Mesenchymal stem cell (in vitro differentiated cells and primary cell): ENCODE data around the gene SMOC2.
A peak's percentile ranks its signal among the peaks of the same experiment; 100 is the strongest.

Experiments used
- DNase-seq: peaks from one replicate; pipeline ENCODE4 v3.0.0-alpha.2; 2013
- H2AFZ ChIP-seq: one replicate; pipeline ENCODE4 v1.6.1; 2013; ENCODE audit warnings: low read depth, mild to moderate bottlenecking, control low read depth, inconsistent platforms, low read length, moderate library complexity
- H2AK5ac ChIP-seq: 2 replicates; pipeline ENCODE4 v1.6.1; 2013; ENCODE audit warnings: low read length, moderate library complexity, mild to moderate bottlenecking, inconsistent platforms; ENCODE audit not compliant: severe bottlenecking
- H2BK120ac ChIP-seq: one replicate; pipeline ENCODE4 v1.6.1; 2013; ENCODE audit warnings: low read depth, mild to moderate bottlenecking, inconsistent platforms, low read length, moderate library complexity
- H2BK12ac ChIP-seq, 2 experiments: one replicate each; pipeline ENCODE4 v1.6.1; 2013; ENCODE audit warnings: inconsistent platforms in 2 of 2, low read length in 2 of 2, mild to moderate bottlenecking in 2 of 2, moderate library complexity in 2 of 2, control low read depth in 1 of 2
- H2BK15ac ChIP-seq: one replicate; pipeline ENCODE4 v1.6.1; 2013; ENCODE audit warnings: mild to moderate bottlenecking, low read depth, inconsistent platforms; ENCODE audit not compliant: poor library complexity, severe bottlenecking
- H2BK5ac ChIP-seq: 2 replicates; pipeline ENCODE4 v1.6.1; 2013; ENCODE audit warnings: low read depth, mild to moderate bottlenecking, low read length, control low read depth, inconsistent platforms; ENCODE audit not compliant: poor library complexity, severe bottlenecking
- H3K14ac ChIP-seq, 2 experiments: one replicate each; pipeline ENCODE4 v1.6.1; 2013; ENCODE audit warnings: inconsistent platforms in 2 of 2, low read length in 2 of 2, control low read depth in 1 of 2, mild to moderate bottlenecking in 1 of 2, moderate library complexity in 1 of 2
- H3K18ac ChIP-seq, 2 experiments: one replicate each; pipeline ENCODE4 v1.6.1; 2013; ENCODE audit warnings: inconsistent platforms in 2 of 2, low read length in 2 of 2, control low read depth in 1 of 2, low read depth in 1 of 2, mild to moderate bottlenecking in 1 of 2
- H3K23ac ChIP-seq, 2 experiments: one replicate each; pipeline ENCODE4 v1.6.1; 2013; ENCODE audit warnings: inconsistent platforms in 2 of 2, low read length in 2 of 2, mild to moderate bottlenecking in 2 of 2, moderate library complexity in 2 of 2, control low read depth in 1 of 2
- H3K27ac ChIP-seq: 2 replicates; pipeline ENCODE4 v1.5.1; 2013; ENCODE audit warnings: mild to moderate bottlenecking, moderate library complexity, low read length, control low read depth, inconsistent platforms; ENCODE audit not compliant: poor library complexity, severe bottlenecking
- H3K27me3 ChIP-seq, 2 experiments: 2 replicates each; pipeline versions ENCODE4 v1.6.1 to v1.7.0; 2013; ENCODE audit warnings: low read length in 2 of 2, mild to moderate bottlenecking in 2 of 2, moderate library complexity in 2 of 2, control low read depth in 1 of 2, inconsistent platforms in 1 of 2; ENCODE audit not compliant: control insufficient read depth in 1 of 2, insufficient read depth in 1 of 2
- H3K36me3 ChIP-seq, 2 experiments: 2 replicates each; pipeline versions ENCODE4 v1.6.1 to v1.7.0; 2013; ENCODE audit warnings: low read length in 2 of 2, control low read depth in 1 of 2, inconsistent platforms in 1 of 2, low read depth in 1 of 2, mild to moderate bottlenecking in 1 of 2; ENCODE audit not compliant: insufficient read depth in 2 of 2, control insufficient read depth in 1 of 2
- H3K4ac ChIP-seq, 2 experiments: one replicate each; pipeline ENCODE4 v1.6.1; 2013; ENCODE audit warnings: inconsistent platforms in 2 of 2, low read length in 2 of 2, mild to moderate bottlenecking in 2 of 2, moderate library complexity in 2 of 2, control low read depth in 1 of 2, low read depth in 1 of 2
- H3K4me1 ChIP-seq: 2 replicates; pipeline ENCODE4 v1.6.1; 2013; ENCODE audit warnings: low read depth, low read length, control low read depth; ENCODE audit not compliant: control insufficient read depth, insufficient read depth
- H3K4me2 ChIP-seq: 2 replicates; pipeline ENCODE4 v1.6.1; 2013; ENCODE audit warnings: low read length, mild to moderate bottlenecking, inconsistent platforms; ENCODE audit not compliant: poor library complexity, severe bottlenecking
- H3K4me3 ChIP-seq, 2 experiments: 2 replicates each; pipeline versions ENCODE4 v1.5.1 to v1.7.0; 2013; ENCODE audit warnings: low read length in 2 of 2, mild to moderate bottlenecking in 2 of 2, control low read depth in 1 of 2, low read depth in 1 of 2; ENCODE audit not compliant: insufficient read depth in 1 of 2
- H3K79me1 ChIP-seq: replicated peaks from 2 replicates; pipeline ENCODE4 v1.6.1; 2013; ENCODE audit warnings: mild to moderate bottlenecking, control low read depth, low read length, inconsistent platforms; ENCODE audit not compliant: poor library complexity, severe bottlenecking
- H3K9ac ChIP-seq: 2 replicates; pipeline ENCODE4 v1.7.0; 2013; ENCODE audit warnings: mild to moderate bottlenecking, low read length, moderate library complexity
- H3K9me3 ChIP-seq: 2 replicates; pipeline ENCODE4 v1.7.0; 2013; ENCODE audit warnings: mild to moderate bottlenecking, low read length; ENCODE audit not compliant: control insufficient read depth
- H4K8ac ChIP-seq: one replicate; pipeline ENCODE4 v1.6.1; 2013; ENCODE audit warnings: inconsistent platforms, mild to moderate bottlenecking, low read length, moderate library complexity
- H4K91ac ChIP-seq: one replicate; pipeline ENCODE4 v1.6.1; 2013; ENCODE audit warnings: mild to moderate bottlenecking, low read length, inconsistent platforms
- WGBS: methylation state at CpG from one replicate; pipeline ENCODE4 v1.1.7; 2013; ENCODE audit warnings: mixed read lengths; 5-methylcytosine and 5-hydroxymethylcytosine counted together

SMOC2 gene

GRCh38 chr6:168615837-168616236 lies 174.9 kb downstream of the SMOC2 start:
- no peak overlapping the region for H2AFZ ChIP-seq
- no peak overlapping the region for H3K4me3 ChIP-seq
- H2BK5ac ChIP-seq, result no peak overlapping the region
- H3K4ac ChIP-seq, result no peak overlapping the region
- no peak overlapping the region for H2BK12ac ChIP-seq
- peaks cover 2% of the 10 kb centered on the region for H3K4me1 ChIP-seq
- H2BK120ac ChIP-seq, result no peak overlapping the region
- DNase-seq, result no peak
- H3K27ac ChIP-seq, result no peak overlapping the region
- H4K91ac ChIP-seq, result no peak overlapping the region
- no peak overlapping the region for H3K18ac ChIP-seq
- no peak overlapping the region for H2BK15ac ChIP-seq
- no peak overlapping the region for H3K14ac ChIP-seq
- no peaks in the 10 kb centered on the region for H3K79me1 ChIP-seq
- no peak overlapping the region for H4K8ac ChIP-seq
- peaks cover 0 to 3% of the 10 kb centered on the region in 2 experiments for H3K36me3 ChIP-seq
- 79% methylated on average over 6 of the region's 6 CpGs for WGBS
- H3K4me2 ChIP-seq, result no peak overlapping the region
- no peak overlapping the region for H3K9ac ChIP-seq
- H3K27me3 ChIP-seq, result no peaks in the 10 kb centered on the region
- H2AK5ac ChIP-seq, result no peak overlapping the region
- H3K23ac ChIP-seq, result no peak overlapping the region
- H3K9me3 ChIP-seq, result no peaks in the 10 kb centered on the region

GRCh38 chr6:168616816-168617765 lies 176.1 kb downstream of the SMOC2 start:
- H4K8ac ChIP-seq, result no peak overlapping the region
- H3K79me1 ChIP-seq, result no peaks in the 10 kb centered on the region
- H2AK5ac ChIP-seq, result no peak overlapping the region
- H2BK120ac ChIP-seq, result no peak overlapping the region
- WGBS, result 78% methylated on average over 20 of the region's 21 CpGs
- H3K9me3 ChIP-seq, result no peaks in the 10 kb centered on the region
- no peak overlapping the region for H2BK12ac ChIP-seq
- H3K36me3 ChIP-seq, result peaks cover 0 to 3% of the 10 kb centered on the region in 2 experiments
- no peak overlapping the region for H2BK15ac ChIP-seq
- peaks cover 2% of the 10 kb centered on the region for H3K4me1 ChIP-seq
- H3K4me2 ChIP-seq, result no peak overlapping the region
- no peak overlapping the region for H3K9ac ChIP-seq
- no peak overlapping the region for H3K23ac ChIP-seq
- H4K91ac ChIP-seq, result no peak overlapping the region
- H3K18ac ChIP-seq, result no peak overlapping the region
- no peaks in the 10 kb centered on the region for H3K27me3 ChIP-seq
- H3K27ac ChIP-seq, result no peak overlapping the region
- no peak overlapping the region for H2BK5ac ChIP-seq
- no peak overlapping the region for H3K14ac ChIP-seq
- no peak overlapping the region for H2AFZ ChIP-seq
- H3K4me3 ChIP-seq, result no peak overlapping the region
- no peak for DNase-seq
- H3K4ac ChIP-seq, result no peak overlapping the region

- DNase-seq, result no peak
These were observed 177.7 kb downstream of the SMOC2 start for GRCh38 chr6:168618546-168619315.

More at GRCh38 chr6:168618546-168619315, 177.7 kb downstream of the SMOC2 start:
- 79% methylated on average over 20 of the region's 21 CpGs for WGBS
- no peak overlapping the region for H4K8ac ChIP-seq
- no peak overlapping the region for H3K4me2 ChIP-seq
- no peak overlapping the region for H2BK120ac ChIP-seq
- H3K18ac ChIP-seq, result peak overlapping the region in 1 of 2 experiments; percentile 24
- no peak overlapping the region for H2BK15ac ChIP-seq
- H3K9me3 ChIP-seq, result no peaks in the 10 kb centered on the region
- H3K4me3 ChIP-seq, result no peak overlapping the region
- no peak overlapping the region for H3K4ac ChIP-seq
- no peak overlapping the region for H3K23ac ChIP-seq
- H2AK5ac ChIP-seq, result no peak overlapping the region
- H3K27ac ChIP-seq, result no peak overlapping the region
- no peak overlapping the region for H3K14ac ChIP-seq
- H4K91ac ChIP-seq, result no peak overlapping the region
- no peak overlapping the region for H2BK5ac ChIP-seq
- no peak overlapping the region for H3K9ac ChIP-seq
- H2BK12ac ChIP-seq, result no peak overlapping the region
- H3K36me3 ChIP-seq, result peaks cover 0 to 3% of the 10 kb centered on the region in 2 experiments
- no peaks in the 10 kb centered on the region for H3K79me1 ChIP-seq
- peaks cover 2% of the 10 kb centered on the region for H3K4me1 ChIP-seq
- H2AFZ ChIP-seq, result no peak overlapping the region
- no peaks in the 10 kb centered on the region for H3K27me3 ChIP-seq
